Duodenal mucosa (tissue), 2 donors: Measurements from ENCODE around the gene METTL22.

Source experiments
- H3K27ac ChIP-seq: one replicate; pipeline ENCODE4 v1.7.0; 2013; ENCODE audit warnings: low read depth, low read length
- H3K27me3 ChIP-seq, 2 donors: one replicate each; pipeline ENCODE4 v1.7.0; 2013; ENCODE audit warnings: low read length in 2 of 2, control low read depth in 1 of 2; ENCODE audit not compliant: insufficient read depth in 2 of 2, control insufficient read depth in 1 of 2
- H3K36me3 ChIP-seq, 2 donors: one replicate each; pipeline ENCODE4 v1.7.0; 2013; ENCODE audit warnings: low read length in 2 of 2, control low read depth in 1 of 2; ENCODE audit not compliant: insufficient read depth in 2 of 2, control insufficient read depth in 1 of 2
- H3K4me1 ChIP-seq, 2 donors: one replicate each; pipeline ENCODE4 v1.7.0; 2013; ENCODE audit warnings: low read length in 2 of 2, control low read depth in 1 of 2; ENCODE audit not compliant: insufficient read depth in 2 of 2, control insufficient read depth in 1 of 2
- H3K4me3 ChIP-seq, 2 donors: one replicate each; pipeline ENCODE4 v1.7.0; 2013; ENCODE audit warnings: low read length in 2 of 2, low read depth in 1 of 2
- H3K9ac ChIP-seq, 2 donors: one replicate each; pipeline ENCODE4 v1.7.0; 2013; ENCODE audit warnings: low read length in 2 of 2, low read depth in 1 of 2
- H3K9me3 ChIP-seq, 2 donors: one replicate each; pipeline ENCODE4 v1.7.0; 2013; ENCODE audit warnings: low read length in 2 of 2, control low read depth in 1 of 2; ENCODE audit not compliant: control insufficient read depth in 1 of 2

The METTL22 gene

GRCh38 chr16:8676160-8676547, 54.7 kb downstream of the METTL22 start:
- Histone ChIP-seq H3K9me3 (peaks cover 3 to 5% of the 10 kb centered on the region in 2 donors), H3K9ac (no peak overlapping the region)

GRCh38 chr16:8676737-8677375, 55.4 kb downstream of the METTL22 start:
- no peaks in the 10 kb centered on the region for H3K27me3 ChIP-seq
- no peak overlapping the region for H3K9ac ChIP-seq
- H3K36me3 ChIP-seq: peaks cover 0 to 3% of the 10 kb centered on the region in 2 donors
- H3K4me1 ChIP-seq: peaks cover 35 to 40% of the 10 kb centered on the region in 2 donors
- peaks cover 3 to 5% of the 10 kb centered on the region in 2 donors for H3K9me3 ChIP-seq
- no peak overlapping the region for H3K27ac ChIP-seq
- peak overlapping the region in 1 of 2 donors; percentile 31 for H3K4me3 ChIP-seq

More at GRCh38 chr16:8676160-8676547, 54.7 kb downstream of the METTL22 start:
- Histone ChIP-seq H3K4me1 (peaks cover 35 to 40% of the 10 kb centered on the region in 2 donors), H3K36me3 (peaks cover 0 to 3% of the 10 kb centered on the region in 2 donors), H3K4me3 (no peak overlapping the region), H3K27ac (no peak overlapping the region), H3K27me3 (no peaks in the 10 kb centered on the region)

GRCh38 chr16:8677481-8677880, 56.0 kb downstream of the METTL22 start:
- Histone ChIP-seq H3K4me1 (peaks cover 35 to 40% of the 10 kb centered on the region in 2 donors), H3K27ac (no peak overlapping the region), H3K9me3 (peaks cover 3 to 5% of the 10 kb centered on the region in 2 donors), H3K27me3 (no peaks in the 10 kb centered on the region), H3K36me3 (peaks cover 0 to 3% of the 10 kb centered on the region in 2 donors), H3K4me3 (peak overlapping the region in 1 of 2 donors; percentile 31), H3K9ac (no peak overlapping the region)

GRCh38 chr16:8678068-8678927, 56.8 kb downstream of the METTL22 start:
- H3K27me3 ChIP-seq: no peaks in the 10 kb centered on the region
- H3K9ac ChIP-seq: no peak overlapping the region
- peaks cover 3 to 5% of the 10 kb centered on the region in 2 donors for H3K9me3 ChIP-seq
- no peak overlapping the region for H3K4me3 ChIP-seq
- no peak overlapping the region for H3K27ac ChIP-seq
- peaks cover 0 to 3% of the 10 kb centered on the region in 2 donors for H3K36me3 ChIP-seq
- H3K4me1 ChIP-seq: peaks cover 35 to 40% of the 10 kb centered on the region in 2 donors

GRCh38 chr16:8679151-8679550, 57.7 kb downstream of the METTL22 start:
- Histone ChIP-seq H3K9ac (no peak overlapping the region), H3K27ac (no peak overlapping the region), H3K4me1 (peaks cover 32 to 35% of the 10 kb centered on the region in 2 donors), H3K36me3 (peaks cover 0 to 3% of the 10 kb centered on the region in 2 donors), H3K9me3 (peaks cover 3 to 5% of the 10 kb centered on the region in 2 donors), H3K27me3 (no peaks in the 10 kb centered on the region), H3K4me3 (no peak overlapping the region)

- Histone ChIP-seq H3K4me3 (no peak overlapping the region), H3K27ac (no peak overlapping the region), H3K4me1 (peaks cover 18% of the 10 kb centered on the region in 2 donors), H3K36me3 (peaks cover 0 to 3% of the 10 kb centered on the region in 2 donors), H3K27me3 (no peaks in the 10 kb centered on the region), H3K9me3 (peaks cover 3 to 5% of the 10 kb centered on the region in 2 donors), H3K9ac (no peak overlapping the region)
These were observed 61.2 kb downstream of the METTL22 start for GRCh38 chr16:8682551-8683259.

- Histone ChIP-seq H3K27me3 (no peaks in the 10 kb centered on the region), H3K9me3 (peaks cover 3 to 5% of the 10 kb centered on the region in 2 donors), H3K9ac (no peak overlapping the region), H3K4me3 (no peak overlapping the region), H3K27ac (no peak overlapping the region), H3K36me3 (peaks cover 0 to 3% of the 10 kb centered on the region in 2 donors), H3K4me1 (peaks cover 16 to 18% of the 10 kb centered on the region in 2 donors)
These were observed 62.1 kb downstream of the METTL22 start for GRCh38 chr16:8683640-8684039.

- H3K27me3 ChIP-seq: no peaks in the 10 kb centered on the region
- H3K4me3 ChIP-seq: no peak overlapping the region
- peaks cover 11 to 15% of the 10 kb centered on the region in 2 donors for H3K9me3 ChIP-seq
- H3K36me3 ChIP-seq: peaks cover 6 to 7% of the 10 kb centered on the region in 2 donors
- H3K27ac ChIP-seq: no peak overlapping the region
- no peak overlapping the region for H3K9ac ChIP-seq
- H3K4me1 ChIP-seq: peaks cover 13 to 16% of the 10 kb centered on the region in 2 donors
These were observed 64.1 kb downstream of the METTL22 start for GRCh38 chr16:8685617-8686016.

- Histone ChIP-seq H3K4me3 (no peak overlapping the region), H3K27me3 (no peaks in the 10 kb centered on the region), H3K4me1 (peaks cover 15 to 16% of the 10 kb centered on the region in 2 donors), H3K27ac (no peak overlapping the region), H3K9ac (no peak overlapping the region), H3K36me3 (peaks cover 6 to 7% of the 10 kb centered on the region in 2 donors), H3K9me3 (peaks cover 11 to 15% of the 10 kb centered on the region in 2 donors)
These were observed 64.6 kb downstream of the METTL22 start for GRCh38 chr16:8686031-8686621.
